Endothelial cell of umbilical vein (primary cell): ENCODE results near the gene MTG2. TPM values are rescaled to one million over a fixed set of nuclear protein-coding genes. Genes with fewer than 3 reads are reported as not detected.

Experiments used
- BruUV-seq: library from RNA; stranded (reverse); fragments of 400-500 nt; replicated peaks from 2 replicates; lab custom pipeline; 2021; lab: Mats Ljungman, UMichigan
- CTCF ChIA-PET: fragments of 300-600, 350-600 bp; sonication (Branson Sonifier 250); formaldehyde crosslinking; loops from one replicate; lab custom pipeline; 2021; ENCODE audit warnings: antibody characterized with exemption, inconsistent platforms; lab: Charles Lee
- POLR2A ChIA-PET: fragments of 300-600, 350-600 bp; sonication (Branson Sonifier 250); formaldehyde crosslinking; loops from one replicate; lab custom pipeline; 2021; ENCODE audit warnings: antibody characterized with exemption, inconsistent platforms; lab: Charles Lee
- DNase-seq: peaks from one replicate; pipeline ENCODE4 v3.0.0-alpha.2; 2011; ENCODE audit warnings: low read depth, low spot score
- FAIRE-seq: peaks from 2 replicates; lab custom pipeline; 2011; peaks lifted over from hg19 to GRCh38; lab: Jason Lieb, UNC
- H2AFZ ChIP-seq: 2 replicates; pipeline ENCODE4 v1.6.0; 2012; ENCODE audit warnings: low read depth, low read length, control low read depth, inconsistent platforms
- H3K27ac ChIP-seq: 2 replicates; pipeline ENCODE4 v1.5.1; 2011; ENCODE audit warnings: low read depth, mild to moderate bottlenecking, control low read depth, low read length, moderate library complexity; ENCODE audit not compliant: insufficient read depth
- H3K27me3 ChIP-seq, 2 experiments: 2 replicates each; pipeline versions ENCODE4 v1.6.0 to v1.6.1; 2011; ENCODE audit warnings: low read length in 2 of 2, mixed read lengths in 1 of 2; ENCODE audit not compliant: control insufficient read depth in 2 of 2, insufficient read depth in 2 of 2
- H3K36me3 ChIP-seq, 2 experiments: 2 replicates in 1 of 2; 3 replicates in 1 of 2; pipeline ENCODE4 v1.5.1; 2011; ENCODE audit warnings: low read length in 2 of 2, mild to moderate bottlenecking in 1 of 2, moderate library complexity in 1 of 2; ENCODE audit not compliant: control insufficient read depth in 2 of 2, insufficient read depth in 2 of 2; ENCODE audit errors: extremely low read depth in 1 of 2
- H3K4me1 ChIP-seq: 3 replicates; pipeline ENCODE4 v1.5.1; 2011; ENCODE audit warnings: mild to moderate bottlenecking, low read length; ENCODE audit not compliant: control insufficient read depth, insufficient read depth; ENCODE audit errors: extremely low read depth
- H3K4me2 ChIP-seq: 2 replicates; pipeline ENCODE4 v1.6.1; 2011; ENCODE audit warnings: low read length, control low read depth, mixed read lengths; ENCODE audit not compliant: insufficient read depth
- H3K4me3 ChIP-seq, 3 experiments: fragments of 200-600 bp in 1 of 3; sonication (generic), shearing (Covaris generic) in 1 of 3; replicated peaks in 1 of 3; 2 replicates each; pipeline ENCODE4 v1.5.1; 2011 to 2016; ENCODE audit warnings: control low read depth in 3 of 3, low read length in 3 of 3, mild to moderate bottlenecking in 2 of 3, inconsistent platforms in 1 of 3, low read depth in 1 of 3, moderate library complexity in 1 of 3; ENCODE audit not compliant: insufficient read depth in 1 of 3
- H3K79me2 ChIP-seq: 2 replicates; pipeline ENCODE4 v1.6.0; 2012; ENCODE audit warnings: low read length, inconsistent platforms; ENCODE audit not compliant: control insufficient read depth, insufficient read depth
- H3K9ac ChIP-seq: replicated peaks from 2 replicates; pipeline ENCODE3; 2011; ENCODE audit warnings: low read length, control low read depth; ENCODE audit not compliant: insufficient read depth; ENCODE audit errors: extremely low read depth
- H3K9me1 ChIP-seq: replicated peaks from 3 replicates; pipeline ENCODE4 v1.6.0; 2011; ENCODE audit warnings: mild to moderate bottlenecking, low read length; ENCODE audit not compliant: control insufficient read depth, insufficient read depth; ENCODE audit errors: extremely low read depth
- H3K9me3 ChIP-seq: replicated peaks from 2 replicates; pipeline ENCODE4 v1.5.1; 2012; ENCODE audit warnings: low read length, inconsistent platforms; ENCODE audit not compliant: control insufficient read depth, insufficient read depth
- H4K20me1 ChIP-seq: replicated peaks from 2 replicates; pipeline ENCODE3; 2011; ENCODE audit warnings: mild to moderate bottlenecking, low read length; ENCODE audit not compliant: control insufficient read depth, insufficient read depth; ENCODE audit errors: extremely low read depth
- EZH2 ChIP-seq: IDR thresholded peaks from 2 replicates; pipeline ENCODE4 v1.6.1; 2012; ENCODE audit warnings: borderline replicate concordance, low read depth, mild to moderate bottlenecking, moderate library complexity, low read length, inconsistent platforms; ENCODE audit not compliant: severe bottlenecking
- FOS ChIP-seq: IDR thresholded peaks from 2 replicates; pipeline ENCODE4 v1.6.1; 2011; ENCODE audit warnings: mild to moderate bottlenecking, low read length, moderate library complexity, borderline replicate concordance; ENCODE audit not compliant: insufficient read depth
- GATA2 ChIP-seq: IDR thresholded peaks from 2 replicates; pipeline ENCODE4 v1.7.0; 2011; ENCODE audit warnings: low read depth, mild to moderate bottlenecking, moderate library complexity, mixed read lengths, low read length; ENCODE audit not compliant: insufficient read length, insufficient read depth
- JUN ChIP-seq: IDR thresholded peaks from 2 replicates; pipeline ENCODE4 v1.6.1; 2011; ENCODE audit warnings: borderline replicate concordance, low read depth; ENCODE audit not compliant: insufficient read length, insufficient read depth
- MYC ChIP-seq: IDR thresholded peaks from one replicate; pipeline ENCODE4 v1.6.1; 2011; ENCODE audit warnings: mild to moderate bottlenecking, low read depth, low read length
- POLR2A ChIP-seq: IDR thresholded peaks from 2 replicates; pipeline ENCODE4 v1.6.1; 2012; ENCODE audit warnings: low read depth, mild to moderate bottlenecking, control low read depth, low read length
- POLR2AphosphoS5 ChIP-seq: IDR thresholded peaks from 2 replicates; pipeline ENCODE4 v1.6.1; 2012; ENCODE audit warnings: low read depth, mild to moderate bottlenecking, control low read depth, low read length, moderate library complexity; ENCODE audit not compliant: insufficient read depth
- dilution Hi-C: fragments of 300-500 bp; cut with MboI; formaldehyde crosslinking; loops from one replicate; pipeline ENCODE4 v1.15.0; 2019; ENCODE audit warnings: low sequenced_read_pairs; ENCODE audit not compliant: extremely low pct_ligation_motif_present
- intact Hi-C: fragments of 100-400 bp; cut with micrococcal nuclease; formaldehyde crosslinking; loops from one replicate; pipeline ENCODE4 v1.10.0; 2022
- polyA plus RNA-seq, 4 experiments: library from polyadenylated mRNA; depleted of rRNA in 3 of 4; stranded (reverse) in 3 of 4; unstranded in 1 of 4; fragments of >200 nt; gene quantifications; 2 replicates each; pipeline versions ENCODE4 v1.2.1 to v1.2.3, GENCODE V29; 2011 to 2012; ENCODE audit warnings: missing spikeins in 1 of 4
- total RNA-seq: library from RNA; stranded (reverse); gene quantifications from 2 replicates; pipeline ENCODE4 v1.2.3, GENCODE V29; 2021
- TF ChIP-seq, protein P1 (sequence below), 2 donors: IDR thresholded peaks; 1 replicate in 1 of 2; 2 replicates in 1 of 2; pipeline ENCODE4 v1.5.1; 2011; ENCODE audit warnings: low read length in 2 of 2, mild to moderate bottlenecking in 2 of 2, moderate library complexity in 2 of 2, control low read depth in 1 of 2, inconsistent platforms in 1 of 2, low read depth in 1 of 2; ENCODE audit not compliant: insufficient read depth in 1 of 2; ENCODE audit errors: extremely low read depth in 1 of 2
- TF ChIP-seq, protein P2 (sequence below): IDR thresholded peaks from 2 replicates; pipeline ENCODE4 v1.6.1; 2011; ENCODE audit not compliant: insufficient read depth, insufficient read length

MTG2 gene
- total and polyA plus RNA-seq, 2 donors (not counting 3 experiments of a cell fraction or from before 2014, with no cell fraction given), result 19.9 to 31.6 TPM

DNA sequence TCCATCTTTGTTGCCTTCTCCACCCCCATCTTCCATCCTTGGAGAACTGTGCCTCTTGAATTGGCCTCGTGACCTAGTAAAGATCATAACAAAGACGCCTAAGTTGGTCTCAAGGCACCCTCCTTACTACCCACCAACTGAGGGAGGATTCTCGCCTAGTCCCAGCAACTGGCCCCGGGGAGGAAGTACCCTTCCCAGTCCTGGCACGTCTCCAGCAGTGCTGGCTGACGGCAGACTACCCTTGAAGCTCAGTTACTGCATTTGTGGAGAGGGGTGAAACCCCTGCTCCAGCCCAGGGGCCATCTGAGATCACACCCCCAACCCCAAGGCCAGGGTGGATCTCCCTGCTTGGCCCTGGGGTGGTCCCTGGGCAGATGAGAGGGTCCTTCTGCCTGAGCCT is 53.4 kb downstream of the MTG2 start:
- Histone ChIP-seq H4K20me1 (no peaks in the 10 kb centered on the region), H2AFZ (no peak overlapping the region), H3K9me1 (no peaks in the 10 kb centered on the region), H3K9me3 (no peaks in the 10 kb centered on the region), H3K79me2 (peaks cover 3% of the 10 kb centered on the region), H3K36me3 (no peaks in the 10 kb centered on the region), H3K27me3 (no peaks in the 10 kb centered on the region), H3K4me3 (no peak overlapping the region), H3K4me2 (no peak overlapping the region), H3K4me1 (peaks cover 5% of the 10 kb centered on the region), H3K9ac (no peak overlapping the region), H3K27ac (no peak overlapping the region)
- ChIA-PET CTCF (no interaction called here), POLR2A (no interaction called here)
- BruUV-seq, result no TSS peak
- TF ChIP-seq EZH2 (no peak), POLR2A (no peak), GATA2 (no peak), MYC (no peak), FOS (no peak), POLR2AphosphoS5 (no peak), JUN (no peak)
- TF ChIP-seq, protein P1, sequence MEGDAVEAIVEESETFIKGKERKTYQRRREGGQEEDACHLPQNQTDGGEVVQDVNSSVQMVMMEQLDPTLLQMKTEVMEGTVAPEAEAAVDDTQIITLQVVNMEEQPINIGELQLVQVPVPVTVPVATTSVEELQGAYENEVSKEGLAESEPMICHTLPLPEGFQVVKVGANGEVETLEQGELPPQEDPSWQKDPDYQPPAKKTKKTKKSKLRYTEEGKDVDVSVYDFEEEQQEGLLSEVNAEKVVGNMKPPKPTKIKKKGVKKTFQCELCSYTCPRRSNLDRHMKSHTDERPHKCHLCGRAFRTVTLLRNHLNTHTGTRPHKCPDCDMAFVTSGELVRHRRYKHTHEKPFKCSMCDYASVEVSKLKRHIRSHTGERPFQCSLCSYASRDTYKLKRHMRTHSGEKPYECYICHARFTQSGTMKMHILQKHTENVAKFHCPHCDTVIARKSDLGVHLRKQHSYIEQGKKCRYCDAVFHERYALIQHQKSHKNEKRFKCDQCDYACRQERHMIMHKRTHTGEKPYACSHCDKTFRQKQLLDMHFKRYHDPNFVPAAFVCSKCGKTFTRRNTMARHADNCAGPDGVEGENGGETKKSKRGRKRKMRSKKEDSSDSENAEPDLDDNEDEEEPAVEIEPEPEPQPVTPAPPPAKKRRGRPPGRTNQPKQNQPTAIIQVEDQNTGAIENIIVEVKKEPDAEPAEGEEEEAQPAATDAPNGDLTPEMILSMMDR (IDR thresholded peaks at IDR 0.05; ENCODE audit: extremely low read depth in 1 of 2, insufficient read depth in 1 of 2, low read depth in 1 of 2, low read length in 2 of 2), result no peak
- TF ChIP-seq, protein P2, sequence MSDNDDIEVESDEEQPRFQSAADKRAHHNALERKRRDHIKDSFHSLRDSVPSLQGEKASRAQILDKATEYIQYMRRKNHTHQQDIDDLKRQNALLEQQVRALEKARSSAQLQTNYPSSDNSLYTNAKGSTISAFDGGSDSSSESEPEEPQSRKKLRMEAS, result no peak
- intact Hi-C loops, result no loop called here
- dilution Hi-C loops, result no loop called here
- FAIRE-seq (no peak), DNase-seq (no peak)
